ENCODE results near the gene TGM1. TPM values are rescaled to one million over a fixed set of nuclear protein-coding genes. Genes with fewer than 3 reads are reported as not detected.

Gene TGM1
- total and polyA plus RNA-seq, 2 donors (not counting 1 experiment from before 2014, with no cell fraction given): 2.7 to 11.9 TPM

- Histone ChIP-seq H3K79me2 (ENCODE audit: control insufficient read depth, insufficient read depth, low read length) (peaks cover 20% of the 10 kb centered on the region), H4K20me1 (ENCODE audit: control insufficient read depth, insufficient read depth, low read length, poor library complexity, severe bottlenecking) (no peaks in the 10 kb centered on the region), H3K4me1 (ENCODE audit: control insufficient read depth in 2 of 2, insufficient read depth in 2 of 2, low read length in 2 of 2) (peaks cover 32 to 39% of the 10 kb centered on the region in 2 donors), H2AFZ (ENCODE audit: insufficient read depth, low read depth, low read length, poor library complexity, severe bottlenecking) (peak within 1 kb of the TSS; percentile 79), H3K9me3 (ENCODE audit: control extremely low read depth in 1 of 3, control insufficient read depth in 2 of 3, insufficient read depth in 1 of 3, low read length in 2 of 3) (no peaks in the 10 kb centered on the region), H3K27ac (ENCODE audit: low read length in 2 of 2) (peak within 1 kb of the TSS; percentile 93 to 97), H3K9ac (ENCODE audit: low read length) (peak within 1 kb of the TSS; percentile 90), H3K4me3 (ENCODE audit: control extremely low read depth in 1 of 5, extremely low read depth in 1 of 5, insufficient read depth in 1 of 5, low read depth in 2 of 5, low read length in 4 of 5) (peak within 1 kb of the TSS; percentile 45 to 96 (median 93)), H3K36me3 (replicated peaks in 1 of 2; ENCODE audit: control extremely low read depth in 1 of 2, control insufficient read depth in 1 of 2, extremely low read depth in 1 of 2, insufficient read depth in 2 of 2, low read length in 1 of 2) (peaks cover 0 to 30% of the 10 kb centered on the region in 2 experiments), H3K4me2 (replicated peaks; ENCODE audit: low read depth, low read length, poor library complexity, severe bottlenecking) (peak within 1 kb of the TSS; percentile 86), H3K27me3 (replicated peaks in 1 of 4; ENCODE audit: control extremely low read depth in 1 of 4, control insufficient read depth in 3 of 4, insufficient read depth in 4 of 4, low read length in 3 of 4) (no peaks in the 10 kb centered on the region)
- under 1% methylated on average over 59 of the region's 61 CpGs for WGBS (ENCODE audit: insufficient coverage)
- ChIA-PET CTCF (interaction anchor here (1.0 to 4.2 kb wide), 22 partner anchors 8 to 179 kb away, joined by 3 to 40 read pairs (median 4); partner anchors contain the start of genes CHMP4A, CIDEB, IRF9 and LTB4R), POLR2A (interaction anchor here (0.6 to 2.9 kb wide), 19 partner anchors 9 to 711 kb away, joined by 3 to 51 read pairs (median 5); partner anchors contain the start of genes CBLN3, DCAF11, DHRS1 and EMC9)
- ATAC-seq (ENCODE audit: low read depth) (peak; percentile 87), DNase-seq (peak; percentile 98)
- H3K27me3 Mint-ChIP-seq: no peaks in the 10 kb centered on the region
- no peak for TF ChIP-seq EZH2 (IDR thresholded peaks at IDR 0.05; ENCODE audit: borderline replicate concordance, insufficient read depth, low read depth, low read length, poor library complexity, severe bottlenecking)
- TF ChIP-seq, protein P1, sequence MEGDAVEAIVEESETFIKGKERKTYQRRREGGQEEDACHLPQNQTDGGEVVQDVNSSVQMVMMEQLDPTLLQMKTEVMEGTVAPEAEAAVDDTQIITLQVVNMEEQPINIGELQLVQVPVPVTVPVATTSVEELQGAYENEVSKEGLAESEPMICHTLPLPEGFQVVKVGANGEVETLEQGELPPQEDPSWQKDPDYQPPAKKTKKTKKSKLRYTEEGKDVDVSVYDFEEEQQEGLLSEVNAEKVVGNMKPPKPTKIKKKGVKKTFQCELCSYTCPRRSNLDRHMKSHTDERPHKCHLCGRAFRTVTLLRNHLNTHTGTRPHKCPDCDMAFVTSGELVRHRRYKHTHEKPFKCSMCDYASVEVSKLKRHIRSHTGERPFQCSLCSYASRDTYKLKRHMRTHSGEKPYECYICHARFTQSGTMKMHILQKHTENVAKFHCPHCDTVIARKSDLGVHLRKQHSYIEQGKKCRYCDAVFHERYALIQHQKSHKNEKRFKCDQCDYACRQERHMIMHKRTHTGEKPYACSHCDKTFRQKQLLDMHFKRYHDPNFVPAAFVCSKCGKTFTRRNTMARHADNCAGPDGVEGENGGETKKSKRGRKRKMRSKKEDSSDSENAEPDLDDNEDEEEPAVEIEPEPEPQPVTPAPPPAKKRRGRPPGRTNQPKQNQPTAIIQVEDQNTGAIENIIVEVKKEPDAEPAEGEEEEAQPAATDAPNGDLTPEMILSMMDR (IDR thresholded peaks at IDR 0.05): peak; percentile 75
- peak within 1 kb of the TSS; percentile 94 for H3K27ac Mint-ChIP-seq
- H3K9me3 Mint-ChIP-seq (ENCODE audit: insufficient read depth): no peaks in the 10 kb centered on the region
- H3K4me1 Mint-ChIP-seq: peaks cover 48% of the 10 kb centered on the region
- H3K4me3 Mint-ChIP-seq: peak within 1 kb of the TSS; percentile 94
- intact Hi-C loops (cut with micrococcal nuclease): loop anchor here (1.0 to 10.0 kb wide), 12 partner anchors 8 to 160 kb away; partner anchors contain the start of genes CHMP4A, DCAF11, EMC9 and GMPR2
Observed at GRCh38 chr14:24271134-24271833, 8.3 kb upstream of the TGM1 start, which contains the start of gene RABGGTA. TSS of gene RABGGTA (minus strand) at chr14:24271597. CDS start at chr14:24271115, 482 bp downstream.

Data from B cell (primary cell).